Testis (tissue), 2 donors: Measurements from ENCODE around the gene LBP.

Source experiments
- POLR2A ChIP-seq: fragments of 450-650 bp; IDR thresholded peaks from one replicate; pipeline ENCODE4 v1.6.1; 2017; ENCODE audit warnings: antibody characterized with exemption, mild to moderate bottlenecking, moderate library complexity
- TF ChIP-seq, protein P1 (sequence below), 3 experiments: fragments of 450-650 bp in 2 of 3; fragments of 200-600 bp in 1 of 3; sonication (generic) in 1 of 3; IDR thresholded peaks; one replicate each; pipeline ENCODE4 v1.5.1; 2016 to 2019; ENCODE audit warnings: antibody characterized with exemption in 3 of 3, mild to moderate bottlenecking in 2 of 3, moderate library complexity in 1 of 3

DNA sequence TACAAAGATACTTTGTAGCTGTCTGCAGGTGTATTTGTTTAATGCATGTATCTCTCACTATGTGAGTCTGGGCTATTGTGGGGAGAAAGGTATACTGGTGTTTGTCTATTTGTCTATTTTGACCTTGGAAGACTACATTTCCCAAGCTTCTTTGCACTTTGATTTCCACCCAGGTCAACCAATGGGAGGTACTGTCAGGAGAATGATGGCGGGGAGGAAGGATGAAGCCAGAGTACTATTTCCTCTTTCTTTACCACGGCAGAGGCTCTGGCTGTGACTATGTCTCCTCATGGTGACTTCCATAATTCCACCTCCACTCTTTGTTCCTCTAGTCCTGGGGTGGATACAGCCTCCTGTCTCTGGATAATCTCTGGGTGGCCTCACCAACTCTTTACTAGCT lies 23.1 kb downstream of the LBP start:
- TF ChIP-seq POLR2A: no peak
- TF ChIP-seq, protein P1, sequence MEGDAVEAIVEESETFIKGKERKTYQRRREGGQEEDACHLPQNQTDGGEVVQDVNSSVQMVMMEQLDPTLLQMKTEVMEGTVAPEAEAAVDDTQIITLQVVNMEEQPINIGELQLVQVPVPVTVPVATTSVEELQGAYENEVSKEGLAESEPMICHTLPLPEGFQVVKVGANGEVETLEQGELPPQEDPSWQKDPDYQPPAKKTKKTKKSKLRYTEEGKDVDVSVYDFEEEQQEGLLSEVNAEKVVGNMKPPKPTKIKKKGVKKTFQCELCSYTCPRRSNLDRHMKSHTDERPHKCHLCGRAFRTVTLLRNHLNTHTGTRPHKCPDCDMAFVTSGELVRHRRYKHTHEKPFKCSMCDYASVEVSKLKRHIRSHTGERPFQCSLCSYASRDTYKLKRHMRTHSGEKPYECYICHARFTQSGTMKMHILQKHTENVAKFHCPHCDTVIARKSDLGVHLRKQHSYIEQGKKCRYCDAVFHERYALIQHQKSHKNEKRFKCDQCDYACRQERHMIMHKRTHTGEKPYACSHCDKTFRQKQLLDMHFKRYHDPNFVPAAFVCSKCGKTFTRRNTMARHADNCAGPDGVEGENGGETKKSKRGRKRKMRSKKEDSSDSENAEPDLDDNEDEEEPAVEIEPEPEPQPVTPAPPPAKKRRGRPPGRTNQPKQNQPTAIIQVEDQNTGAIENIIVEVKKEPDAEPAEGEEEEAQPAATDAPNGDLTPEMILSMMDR (IDR thresholded peaks at IDR 0.05): no peak
